DND-41 (cell line): ENCODE measurements around the gene COA6.

Experiments
- EZH2 ChIP-seq: IDR thresholded peaks from 3 replicates; pipeline ENCODE4 v1.6.1; 2012; ENCODE audit warnings: borderline replicate concordance, low read depth, mild to moderate bottlenecking, moderate library complexity, low read length, inconsistent platforms; ENCODE audit not compliant: severe bottlenecking
- TF ChIP-seq, protein P1 (sequence below): IDR thresholded peaks from 2 replicates; pipeline ENCODE4 v1.5.1; 2012; ENCODE audit warnings: borderline replicate concordance, low read length, moderate library complexity, mild to moderate bottlenecking; ENCODE audit not compliant: poor library complexity, severe bottlenecking; ENCODE audit errors: extremely low read depth

GRCh38 chr1:234408757-234409156, 35.5 kb downstream of the COA6 start:
- TF ChIP-seq EZH2: no peak
- TF ChIP-seq, protein P1, sequence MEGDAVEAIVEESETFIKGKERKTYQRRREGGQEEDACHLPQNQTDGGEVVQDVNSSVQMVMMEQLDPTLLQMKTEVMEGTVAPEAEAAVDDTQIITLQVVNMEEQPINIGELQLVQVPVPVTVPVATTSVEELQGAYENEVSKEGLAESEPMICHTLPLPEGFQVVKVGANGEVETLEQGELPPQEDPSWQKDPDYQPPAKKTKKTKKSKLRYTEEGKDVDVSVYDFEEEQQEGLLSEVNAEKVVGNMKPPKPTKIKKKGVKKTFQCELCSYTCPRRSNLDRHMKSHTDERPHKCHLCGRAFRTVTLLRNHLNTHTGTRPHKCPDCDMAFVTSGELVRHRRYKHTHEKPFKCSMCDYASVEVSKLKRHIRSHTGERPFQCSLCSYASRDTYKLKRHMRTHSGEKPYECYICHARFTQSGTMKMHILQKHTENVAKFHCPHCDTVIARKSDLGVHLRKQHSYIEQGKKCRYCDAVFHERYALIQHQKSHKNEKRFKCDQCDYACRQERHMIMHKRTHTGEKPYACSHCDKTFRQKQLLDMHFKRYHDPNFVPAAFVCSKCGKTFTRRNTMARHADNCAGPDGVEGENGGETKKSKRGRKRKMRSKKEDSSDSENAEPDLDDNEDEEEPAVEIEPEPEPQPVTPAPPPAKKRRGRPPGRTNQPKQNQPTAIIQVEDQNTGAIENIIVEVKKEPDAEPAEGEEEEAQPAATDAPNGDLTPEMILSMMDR: no peak
